ENCODE measurements around the gene AGBL4. TPM values are rescaled to one million over a fixed set of nuclear protein-coding genes. Genes with fewer than 3 reads are reported as not detected.

Gene AGBL4
- polyA plus RNA-seq, 3 donors, result 0.05 TPM; not detected in 2

DNA sequence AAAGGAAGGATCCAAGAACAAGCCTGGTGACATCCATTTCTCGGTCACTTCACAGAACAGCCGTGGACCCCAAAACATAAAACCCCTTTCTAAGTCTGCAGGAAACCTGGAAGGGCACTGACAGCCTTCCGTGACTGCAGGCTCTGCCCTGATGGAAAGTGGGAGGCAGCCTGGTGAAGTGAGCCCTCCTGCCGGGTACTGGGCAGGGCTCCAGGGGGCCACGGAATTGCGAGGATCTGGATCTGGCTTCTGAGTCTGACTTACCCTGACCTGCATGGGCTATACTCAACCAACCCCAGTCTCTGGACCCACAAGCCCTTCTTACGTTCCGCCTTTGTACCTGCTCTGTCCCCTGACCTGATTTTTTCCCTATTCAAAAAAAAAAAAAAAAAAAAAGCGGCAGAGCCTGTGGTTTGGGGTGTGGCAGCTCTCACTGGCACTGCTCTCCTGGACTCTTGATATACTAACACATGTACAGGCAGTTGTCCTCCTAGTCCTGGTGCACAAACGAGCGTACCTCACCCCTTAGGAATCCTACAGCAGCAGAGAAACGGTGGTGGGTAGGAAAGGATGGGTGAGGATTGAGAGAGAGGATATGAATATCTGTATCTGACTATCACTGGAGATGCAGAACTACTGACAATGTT, 1330.0 kb downstream of the AGBL4 start:
- H3K9me3 Mint-ChIP-seq, result no peaks in the 10 kb centered on the region
- H3K36me3 ChIP-seq (replicated peaks in 1 of 2; ENCODE audit: control insufficient read depth in 1 of 2, insufficient read depth in 2 of 2, low read length in 2 of 2), result no peaks in the 10 kb centered on the region
- H3K4me1 ChIP-seq (ENCODE audit: control insufficient read depth in 1 of 2, insufficient read depth in 2 of 2, low read length in 2 of 2), result no peaks in the 10 kb centered on the region
- TF ChIP-seq, protein P1, sequence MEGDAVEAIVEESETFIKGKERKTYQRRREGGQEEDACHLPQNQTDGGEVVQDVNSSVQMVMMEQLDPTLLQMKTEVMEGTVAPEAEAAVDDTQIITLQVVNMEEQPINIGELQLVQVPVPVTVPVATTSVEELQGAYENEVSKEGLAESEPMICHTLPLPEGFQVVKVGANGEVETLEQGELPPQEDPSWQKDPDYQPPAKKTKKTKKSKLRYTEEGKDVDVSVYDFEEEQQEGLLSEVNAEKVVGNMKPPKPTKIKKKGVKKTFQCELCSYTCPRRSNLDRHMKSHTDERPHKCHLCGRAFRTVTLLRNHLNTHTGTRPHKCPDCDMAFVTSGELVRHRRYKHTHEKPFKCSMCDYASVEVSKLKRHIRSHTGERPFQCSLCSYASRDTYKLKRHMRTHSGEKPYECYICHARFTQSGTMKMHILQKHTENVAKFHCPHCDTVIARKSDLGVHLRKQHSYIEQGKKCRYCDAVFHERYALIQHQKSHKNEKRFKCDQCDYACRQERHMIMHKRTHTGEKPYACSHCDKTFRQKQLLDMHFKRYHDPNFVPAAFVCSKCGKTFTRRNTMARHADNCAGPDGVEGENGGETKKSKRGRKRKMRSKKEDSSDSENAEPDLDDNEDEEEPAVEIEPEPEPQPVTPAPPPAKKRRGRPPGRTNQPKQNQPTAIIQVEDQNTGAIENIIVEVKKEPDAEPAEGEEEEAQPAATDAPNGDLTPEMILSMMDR (IDR thresholded peaks at IDR 0.05), result no peak
- no peaks in the 10 kb centered on the region for H3K9me3 ChIP-seq (replicated peaks in 1 of 2; ENCODE audit: control insufficient read depth in 1 of 2, insufficient read depth in 1 of 2, low read length in 2 of 2)
- no peaks in the 10 kb centered on the region for H3K79me2 ChIP-seq (ENCODE audit: insufficient read depth, low read length)
- no peak overlapping the region for H2AFZ ChIP-seq (ENCODE audit: insufficient read depth, low read depth, low read length, poor library complexity, severe bottlenecking)
- H3K9ac ChIP-seq (ENCODE audit: insufficient read depth, low read length, poor library complexity, severe bottlenecking), result no peak overlapping the region
- H3K4me2 ChIP-seq (replicated peaks; ENCODE audit: extremely low read depth, low read length, poor library complexity, severe bottlenecking), result no peak overlapping the region
- H3K36me3 Mint-ChIP-seq, result no peaks in the 10 kb centered on the region
- H3K27ac ChIP-seq (ENCODE audit: low read depth in 1 of 2, low read length in 2 of 2), result no peak overlapping the region
- no peaks in the 10 kb centered on the region for H4K20me1 ChIP-seq (ENCODE audit: insufficient read depth, low read length)
- WGBS (ENCODE audit: insufficient coverage), result 89% methylated on average over 6 of the region's 12 CpGs
- no peak overlapping the region for H3K4me3 Mint-ChIP-seq
- no peak overlapping the region for H3K27ac Mint-ChIP-seq
- intact Hi-C loops (cut with micrococcal nuclease), result no loop called here
- H3K27me3 ChIP-seq (ENCODE audit: control insufficient read depth in 2 of 2, insufficient read depth in 2 of 2, low read length in 2 of 2), result no peaks in the 10 kb centered on the region
- no peak for DNase-seq
- H3K4me1 Mint-ChIP-seq, result peaks cover 3% of the 10 kb centered on the region
- no peak overlapping the region for H3K4me3 ChIP-seq (replicated peaks in 1 of 3; ENCODE audit: low read depth in 2 of 3, low read length in 3 of 3)
- peaks cover 0 to 4% (median 2%) of the 10 kb centered on the region in 3 donors for H3K27me3 Mint-ChIP-seq (ENCODE audit: low read depth in 3 of 3)

DNA sequence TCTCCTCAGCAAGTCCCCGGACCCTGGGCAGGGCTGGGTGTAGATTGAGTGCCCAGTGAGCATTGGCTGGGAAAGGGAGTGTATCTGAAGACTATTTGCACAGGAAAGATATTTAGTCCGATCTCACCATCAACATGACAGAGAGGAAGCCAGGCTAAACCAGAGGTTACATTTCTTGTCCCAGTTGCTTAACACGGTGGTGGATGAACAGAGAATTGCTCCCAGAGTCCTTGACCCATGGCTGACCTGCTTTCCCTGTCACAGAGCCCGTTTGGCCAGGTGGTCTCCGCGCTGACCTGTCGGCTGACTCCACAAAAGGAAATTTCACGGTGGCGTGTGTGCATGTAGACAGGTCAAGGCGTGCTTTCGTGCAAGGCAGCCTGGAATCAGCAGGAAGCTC, 1330.6 kb downstream of the AGBL4 start:
- H3K4me2 ChIP-seq (replicated peaks; ENCODE audit: extremely low read depth, low read length, poor library complexity, severe bottlenecking), result no peak overlapping the region
- H3K9ac ChIP-seq (ENCODE audit: insufficient read depth, low read length, poor library complexity, severe bottlenecking), result no peak overlapping the region
- Mint-ChIP-seq H3K36me3 (no peaks in the 10 kb centered on the region), H3K4me3 (no peak overlapping the region), H3K27me3 (ENCODE audit: low read depth in 3 of 3) (peaks cover 0 to 4% (median 2%) of the 10 kb centered on the region in 3 donors), H3K9me3 (no peaks in the 10 kb centered on the region), H3K27ac (no peak overlapping the region), H3K4me1 (peaks cover 3% of the 10 kb centered on the region)
- H3K27me3 ChIP-seq (ENCODE audit: control insufficient read depth in 2 of 2, insufficient read depth in 2 of 2, low read length in 2 of 2), result no peaks in the 10 kb centered on the region
- 96% methylated on average over 11 of the region's 11 CpGs for WGBS (ENCODE audit: insufficient coverage)
- no peaks in the 10 kb centered on the region for H3K9me3 ChIP-seq (replicated peaks in 1 of 2; ENCODE audit: control insufficient read depth in 1 of 2, insufficient read depth in 1 of 2, low read length in 2 of 2)
- H3K4me3 ChIP-seq (replicated peaks in 1 of 3; ENCODE audit: low read depth in 2 of 3, low read length in 3 of 3), result no peak overlapping the region
- TF ChIP-seq, protein P1 (IDR thresholded peaks at IDR 0.05), result no peak
- no peak overlapping the region for H2AFZ ChIP-seq (ENCODE audit: insufficient read depth, low read depth, low read length, poor library complexity, severe bottlenecking)
- H4K20me1 ChIP-seq (ENCODE audit: insufficient read depth, low read length), result no peaks in the 10 kb centered on the region
- H3K4me1 ChIP-seq (ENCODE audit: control insufficient read depth in 1 of 2, insufficient read depth in 2 of 2, low read length in 2 of 2), result no peaks in the 10 kb centered on the region
- H3K79me2 ChIP-seq (ENCODE audit: insufficient read depth, low read length), result no peaks in the 10 kb centered on the region
- no peaks in the 10 kb centered on the region for H3K36me3 ChIP-seq (replicated peaks in 1 of 2; ENCODE audit: control insufficient read depth in 1 of 2, insufficient read depth in 2 of 2, low read length in 2 of 2)
- no peak overlapping the region for H3K27ac ChIP-seq (ENCODE audit: low read depth in 1 of 2, low read length in 2 of 2)
- DNase-seq, result no peak
- intact Hi-C loops (cut with micrococcal nuclease), result no loop called here
